ENCODE results near the gene GPC6.

Gene GPC6

DNA sequence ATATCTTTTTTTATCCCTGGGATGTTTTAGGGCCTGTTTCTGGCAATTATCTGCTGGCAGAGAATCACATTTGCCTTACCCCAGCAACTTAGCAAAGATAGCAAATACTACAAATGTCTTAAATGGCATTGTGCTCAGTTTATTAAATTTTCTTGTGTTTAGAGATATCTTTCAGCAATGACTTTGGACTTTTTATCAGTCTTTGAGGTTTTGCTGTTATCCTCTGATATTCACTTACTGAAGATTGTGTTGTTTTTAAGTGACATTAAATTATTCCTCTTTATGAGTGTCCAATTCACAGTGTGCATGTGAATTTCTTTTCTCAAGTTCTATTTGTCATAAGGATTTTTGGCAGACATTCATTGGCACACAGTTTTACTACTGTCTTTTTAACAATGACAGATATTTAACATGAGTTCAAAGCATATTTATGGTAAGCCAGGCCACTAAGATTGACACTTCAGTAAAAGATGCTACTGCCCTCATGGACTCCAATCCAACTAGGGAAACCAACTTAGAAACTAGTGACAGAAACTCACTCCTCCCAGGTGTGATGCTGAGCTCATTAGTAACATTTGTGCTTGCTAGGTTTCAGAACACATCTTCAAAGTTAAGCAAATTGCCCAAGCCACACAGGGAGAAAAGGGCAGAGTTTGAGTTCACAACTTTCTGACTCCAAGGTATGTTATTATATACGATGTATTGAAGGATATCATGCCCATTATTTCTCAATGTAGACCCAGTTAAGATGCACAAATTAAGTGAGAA is 481.9 kb downstream of the GPC6 start:
- no peak for DNase-seq

DNA sequence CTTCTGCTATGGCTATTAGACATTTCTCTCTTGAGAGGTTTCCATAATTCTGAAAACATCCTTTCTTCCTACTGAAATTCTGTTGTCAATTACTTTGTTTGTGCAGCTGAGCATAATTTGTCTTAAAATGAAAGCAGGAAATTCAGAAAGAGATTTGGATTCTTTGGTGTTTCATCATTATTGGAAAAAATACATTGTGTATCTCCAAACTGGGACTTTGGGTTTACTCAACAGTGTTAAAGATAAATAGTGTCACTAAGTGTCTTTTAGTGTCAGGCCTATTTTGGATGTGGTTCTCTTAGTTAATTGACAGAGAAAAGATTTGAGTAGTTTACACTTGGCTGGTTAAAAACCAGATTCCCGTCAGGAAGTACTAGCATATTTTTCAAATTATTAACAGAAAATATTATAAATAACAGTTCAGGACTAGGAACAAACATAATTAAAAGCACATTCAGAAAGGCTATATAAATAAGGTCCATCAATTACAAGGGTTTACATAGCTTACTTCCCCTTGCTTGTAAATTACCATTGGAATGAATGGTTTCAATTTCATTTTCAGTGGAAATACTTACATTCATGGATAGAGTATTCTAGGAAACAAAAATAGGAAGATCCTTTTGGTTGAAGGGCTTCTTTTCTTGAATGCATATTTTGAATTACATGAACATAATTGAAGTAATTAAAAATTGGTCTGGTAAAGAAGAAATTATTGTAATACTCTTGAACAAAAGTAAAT is 483.1 kb downstream of the GPC6 start:
- DNase-seq, result no peak

DNA sequence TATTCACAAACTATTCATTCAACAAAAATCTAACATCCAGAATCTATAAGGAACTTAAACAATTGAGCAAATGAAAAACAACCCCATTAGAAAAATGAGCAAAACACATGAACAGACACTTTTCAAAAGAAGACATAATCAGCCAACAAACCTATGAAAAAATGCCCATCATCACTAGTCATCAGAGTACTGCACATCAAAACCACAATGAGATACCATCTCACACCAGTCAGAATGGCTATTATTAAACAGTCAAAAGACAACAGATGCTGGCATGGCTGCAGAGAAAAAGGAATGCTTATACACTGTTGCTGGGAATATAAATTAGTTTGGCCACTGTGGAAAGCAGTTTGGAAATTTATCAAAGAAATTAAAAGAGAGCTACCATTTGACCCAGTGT is 487.6 kb downstream of the GPC6 start:
- no peak for DNase-seq

DNA sequence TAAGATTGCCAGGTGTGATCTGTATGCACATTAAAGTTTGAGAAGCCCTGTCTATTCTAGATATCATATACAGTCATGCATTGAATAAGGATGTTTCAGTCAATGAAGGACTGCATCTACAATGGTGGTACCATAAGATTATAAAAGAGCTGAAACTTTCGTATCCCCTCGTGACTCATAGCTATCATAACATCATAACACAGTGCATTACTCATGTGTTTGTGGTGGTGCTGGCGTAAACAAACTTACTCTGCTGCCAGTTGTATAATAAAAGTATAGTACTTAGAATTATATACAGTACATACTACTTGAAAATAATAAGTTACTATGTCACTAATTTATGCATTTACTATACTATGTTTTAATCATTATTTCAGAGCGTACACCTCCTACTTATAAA is 489.3 kb downstream of the GPC6 start:
- DNase-seq, result no peak

DNA sequence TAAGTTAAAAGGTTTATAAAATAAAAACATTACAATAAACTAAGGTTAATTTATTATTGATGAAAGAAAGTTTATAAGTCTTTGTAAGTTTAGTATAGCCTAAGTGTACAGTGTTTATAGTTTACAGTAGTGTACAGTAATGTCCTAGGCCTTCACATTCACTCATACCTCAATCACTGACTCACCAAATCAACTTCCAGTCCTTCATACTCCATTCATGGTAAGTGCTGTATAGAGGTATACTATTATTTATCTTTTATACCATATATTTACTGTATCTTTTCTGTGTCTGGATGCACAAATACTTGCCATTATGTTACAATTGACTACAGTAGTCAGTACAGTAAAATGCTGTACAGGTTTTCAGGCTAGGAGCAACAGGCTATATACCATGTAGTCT is 490.0 kb downstream of the GPC6 start:
- DNase-seq, result no peak

DNA sequence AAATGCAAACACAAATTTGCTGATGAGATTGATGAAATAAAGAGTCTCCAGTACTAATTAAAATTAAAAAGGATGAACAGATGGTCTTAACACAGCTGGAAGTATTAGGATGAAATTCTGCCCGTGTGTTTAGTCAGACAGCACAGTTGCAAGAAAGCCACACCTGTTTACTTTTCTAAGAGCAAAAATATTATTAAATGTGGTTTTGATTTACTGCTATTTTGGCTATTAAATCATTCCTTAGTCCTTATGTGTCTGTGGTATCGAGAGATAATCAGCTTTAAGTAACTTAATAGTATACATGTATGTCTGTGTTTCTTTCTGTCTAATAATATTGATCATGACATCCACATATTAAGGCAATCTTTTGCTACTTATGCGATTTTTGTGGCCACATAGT is 494.9 kb downstream of the GPC6 start:
- DNase-seq, result no peak

DNA sequence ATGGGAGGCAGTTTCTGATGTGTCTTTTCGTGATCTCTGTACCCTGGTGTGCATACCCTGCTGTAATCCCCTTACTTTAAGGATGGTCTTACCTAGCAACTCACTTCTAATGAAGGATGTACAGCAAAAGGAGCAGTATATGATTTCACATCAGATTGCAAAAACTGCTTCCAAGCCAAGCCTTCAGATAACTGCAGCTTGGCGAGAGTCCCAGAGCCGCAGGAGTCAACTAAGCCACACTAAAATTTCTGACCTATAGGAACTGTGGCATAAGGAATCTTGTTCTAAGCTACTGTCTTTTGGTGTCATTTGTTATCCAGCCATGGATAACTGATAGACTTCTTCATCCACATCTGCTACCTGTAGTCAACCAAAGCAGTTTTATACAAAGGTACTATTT is 496.7 kb downstream of the GPC6 start:
- no peak for DNase-seq

DNA sequence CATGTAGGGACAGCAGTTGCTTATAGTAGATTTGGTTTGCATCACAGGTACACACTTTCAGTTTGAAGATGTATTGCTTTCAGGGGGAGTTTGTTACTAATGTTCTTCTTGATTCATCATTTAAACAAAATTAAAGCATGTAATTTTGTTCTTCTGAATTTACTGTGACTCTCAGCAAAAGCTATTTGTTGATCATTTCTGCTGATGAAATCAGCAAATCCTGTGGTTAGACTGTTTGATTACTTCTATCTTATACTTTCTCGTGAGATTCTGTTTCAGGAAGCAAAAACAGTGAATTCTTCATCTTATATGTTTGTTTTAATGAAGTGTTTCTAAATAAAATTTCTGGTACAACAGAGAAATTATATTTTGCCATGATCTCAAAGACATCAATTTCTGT is 497.6 kb downstream of the GPC6 start:
- no peak for DNase-seq

DNA sequence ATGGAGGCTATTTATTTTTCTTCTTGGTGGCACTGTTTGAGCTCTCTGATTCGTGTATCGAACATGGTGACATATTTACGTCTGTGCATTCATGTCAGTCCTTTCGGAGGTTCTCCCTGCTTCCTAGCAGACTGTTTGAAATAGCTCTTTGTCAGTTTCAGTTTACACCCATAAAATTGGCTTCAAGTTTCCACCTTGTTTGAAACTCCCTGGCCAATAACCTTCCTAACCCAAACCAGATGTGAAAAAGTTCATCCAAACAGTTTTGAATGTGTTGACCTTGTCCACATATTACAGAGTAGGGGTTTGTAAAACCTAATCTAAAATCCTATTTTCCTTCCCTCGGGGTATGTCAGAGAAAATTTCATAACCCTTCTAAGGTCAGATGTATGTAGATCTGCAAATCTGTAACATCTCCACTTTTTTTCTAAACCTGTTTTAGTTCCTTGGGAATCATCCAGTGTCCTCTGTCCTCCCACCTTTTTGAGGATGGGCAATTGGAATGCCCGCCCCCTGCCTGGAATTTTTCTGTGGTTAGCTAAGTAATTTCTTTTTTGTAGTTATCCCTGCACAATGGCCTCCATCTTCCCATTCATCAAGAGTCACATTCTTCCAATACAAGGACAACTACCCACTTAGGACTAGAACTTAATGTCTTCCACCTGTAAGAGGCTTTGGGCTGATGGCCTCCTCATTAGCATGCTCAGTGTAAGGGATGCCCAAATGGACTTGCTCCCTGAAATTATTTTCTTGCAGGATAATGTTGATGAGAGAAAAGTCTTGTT is 499.8 kb downstream of the GPC6 start:
- DNase-seq, result no peak

DNA sequence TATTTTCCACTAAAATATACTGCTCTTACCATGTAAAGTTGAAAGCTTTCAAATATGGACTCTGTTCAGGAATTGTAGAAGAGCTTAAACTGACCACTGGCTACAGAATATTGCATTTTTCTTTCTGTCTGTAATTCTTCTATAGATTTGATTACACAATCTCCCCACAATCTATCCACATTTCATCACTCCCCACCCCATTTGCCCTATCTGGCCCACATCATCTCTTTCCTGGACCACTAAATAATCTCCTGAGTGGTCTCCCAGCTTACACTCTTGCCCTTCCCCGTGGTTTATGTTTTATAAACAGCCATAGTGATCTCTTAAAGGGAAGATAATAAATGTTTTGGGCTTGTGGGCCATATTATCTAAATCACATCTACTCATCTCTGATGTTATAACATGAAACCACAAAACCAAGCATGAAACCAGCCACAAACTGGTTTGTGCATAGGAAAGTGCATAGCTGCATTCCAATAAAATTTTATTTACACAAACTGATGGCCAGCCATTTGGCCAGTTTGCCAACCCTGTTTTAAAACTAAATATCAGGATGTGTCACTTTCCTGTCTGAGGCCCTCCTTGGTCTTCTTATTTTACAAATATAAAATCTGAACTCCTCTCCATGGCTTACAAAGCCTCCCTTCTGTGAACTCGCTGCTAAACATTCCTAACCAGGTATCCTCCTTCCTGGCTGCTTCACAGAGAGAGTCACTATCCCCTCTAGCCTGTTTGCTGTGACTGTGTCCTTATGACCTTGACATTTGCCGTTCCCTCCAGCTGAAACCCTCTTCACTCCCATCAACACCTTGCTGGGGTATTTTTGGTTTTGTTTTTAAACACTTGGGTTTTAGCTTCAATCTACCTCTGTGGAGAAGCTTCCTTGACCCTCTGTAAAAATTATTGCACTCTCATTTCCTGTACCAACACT is 500.9 kb downstream of the GPC6 start:
- DNase-seq, result no peak

DNA sequence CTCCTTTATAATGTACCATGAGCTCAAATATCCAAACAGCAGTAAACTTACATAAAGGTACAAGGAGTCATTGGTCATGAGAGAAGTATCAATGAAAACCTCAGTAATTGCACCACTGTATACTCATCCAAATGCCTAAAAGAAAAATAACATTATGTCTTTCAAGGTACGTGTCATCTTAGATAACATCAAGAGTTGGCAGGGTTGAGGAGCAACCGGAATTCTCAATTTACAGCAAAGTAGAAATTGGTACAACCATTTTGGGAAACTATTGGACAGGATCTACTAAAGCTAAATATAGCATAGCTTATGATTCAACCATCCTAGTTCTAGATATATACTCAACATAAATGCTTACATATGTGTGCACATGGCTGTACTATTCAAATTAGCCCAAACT is 502.8 kb downstream of the GPC6 start:
- DNase-seq, result no peak

DNA sequence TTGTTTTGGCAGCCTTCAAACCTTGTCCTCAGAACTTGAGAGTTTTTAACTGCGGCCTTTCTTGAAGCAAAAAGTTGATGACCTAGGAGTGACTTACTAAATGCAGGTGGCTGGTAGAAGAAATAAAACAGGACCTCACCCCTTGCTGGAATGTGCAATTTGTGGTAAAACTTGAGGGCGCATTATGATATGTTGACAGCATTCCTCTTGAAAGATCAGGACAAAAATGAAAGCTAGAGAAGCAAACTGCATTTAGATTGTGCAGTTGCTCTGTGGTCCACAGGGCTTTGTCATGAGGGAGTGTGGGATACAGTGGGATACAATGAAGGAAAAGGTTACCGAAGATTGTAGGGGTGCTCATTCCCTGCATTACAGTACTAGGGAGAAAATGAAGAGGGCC is 504.2 kb downstream of the GPC6 start:
- no peak for DNase-seq

DNA sequence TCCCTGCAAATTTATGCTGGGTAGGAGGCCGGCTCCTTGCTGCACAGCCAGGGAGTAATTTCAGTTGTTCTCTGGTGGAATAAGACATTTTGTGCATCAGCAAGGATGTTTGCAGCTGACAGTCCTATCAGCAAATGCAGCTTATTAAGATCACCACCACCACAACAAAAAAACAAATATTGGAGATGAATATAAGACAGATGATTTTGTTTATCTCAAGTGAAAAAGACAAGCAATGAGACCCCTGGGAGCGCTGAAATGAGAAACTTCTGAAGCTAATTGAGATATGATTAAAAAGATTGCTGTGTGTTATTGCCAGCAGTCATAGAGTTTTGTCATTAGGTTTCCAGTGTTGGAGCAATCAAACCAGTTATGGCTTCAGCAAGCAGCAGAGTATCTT is 505.6 kb downstream of the GPC6 start:
- no peak for DNase-seq

DNA sequence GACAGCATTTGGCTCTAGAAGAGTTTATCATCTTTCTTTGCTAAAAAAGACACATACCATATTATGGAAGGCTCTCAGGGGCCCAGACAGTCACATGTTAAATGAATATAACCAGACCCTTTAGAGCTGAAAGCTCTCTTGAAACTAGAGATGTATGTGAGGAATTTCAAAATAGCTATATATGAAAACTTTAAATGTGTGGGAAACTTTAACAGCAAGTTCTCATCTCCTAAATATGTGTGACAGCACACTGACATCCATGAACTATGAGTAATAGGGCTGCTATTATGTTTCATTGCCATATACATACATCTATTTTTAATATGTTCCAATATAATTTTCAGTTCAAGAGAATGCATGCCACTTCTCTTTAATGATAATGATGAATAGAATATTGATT is 509.5 kb downstream of the GPC6 start:
- no peak for DNase-seq

DNA sequence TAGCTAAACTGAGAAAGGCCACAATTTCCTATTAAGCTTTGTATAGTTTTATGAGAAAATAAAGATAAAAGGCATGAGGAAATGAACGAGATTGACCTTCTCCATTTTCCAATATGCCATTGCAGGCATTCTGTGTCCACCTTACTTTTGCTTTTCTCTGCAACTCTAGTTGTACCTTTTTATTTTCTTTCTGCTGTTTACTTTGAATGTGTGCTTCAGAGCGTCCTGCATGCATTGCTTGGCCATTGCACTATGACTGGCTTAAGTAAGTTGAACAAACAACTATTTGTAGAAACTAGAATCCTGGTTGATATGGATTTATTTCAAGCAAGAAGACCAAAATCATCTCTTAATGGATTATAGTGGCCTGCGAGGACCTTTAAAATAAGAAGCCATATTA is 510.3 kb downstream of the GPC6 start:
- no peak for DNase-seq

DNA sequence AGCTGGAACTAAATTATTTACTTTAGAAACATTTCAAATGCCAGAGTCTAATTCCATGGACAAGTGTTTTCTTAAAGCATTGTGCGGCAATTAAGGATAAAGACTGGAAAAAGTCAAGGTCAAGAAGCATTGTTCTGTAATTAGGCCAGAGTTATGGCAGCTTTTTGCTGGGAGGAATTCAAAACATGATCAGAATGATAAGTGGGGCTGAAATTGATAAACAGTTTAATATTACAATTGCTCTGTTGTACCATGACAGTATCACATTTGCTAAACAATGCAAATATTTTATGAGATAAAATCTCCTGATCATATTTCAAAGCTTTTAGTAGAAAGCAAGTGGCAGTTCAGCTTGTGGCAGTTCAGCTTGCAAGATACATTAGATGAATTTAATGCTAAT is 513.7 kb downstream of the GPC6 start:
- DNase-seq, result no peak

DNA sequence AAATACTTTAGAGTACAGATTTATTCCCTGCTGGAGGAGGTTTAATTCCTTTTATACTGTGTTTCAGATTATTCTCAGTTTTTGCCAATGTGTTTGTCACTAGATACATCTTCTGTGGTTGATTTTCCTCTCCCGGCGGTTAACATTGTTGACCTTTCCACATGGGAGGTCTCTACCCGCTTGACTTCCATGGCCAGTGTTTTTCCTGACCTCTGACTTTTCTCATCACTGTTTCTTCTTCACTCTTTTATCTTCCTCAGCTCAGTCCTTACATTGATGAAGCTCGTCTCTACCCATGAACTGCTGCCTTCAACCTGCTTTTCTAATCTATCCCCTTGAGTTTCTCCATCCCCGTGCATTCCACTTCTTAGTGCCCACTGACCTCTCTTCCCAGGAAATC is 517.4 kb downstream of the GPC6 start:
- DNase-seq, result no peak

DNA sequence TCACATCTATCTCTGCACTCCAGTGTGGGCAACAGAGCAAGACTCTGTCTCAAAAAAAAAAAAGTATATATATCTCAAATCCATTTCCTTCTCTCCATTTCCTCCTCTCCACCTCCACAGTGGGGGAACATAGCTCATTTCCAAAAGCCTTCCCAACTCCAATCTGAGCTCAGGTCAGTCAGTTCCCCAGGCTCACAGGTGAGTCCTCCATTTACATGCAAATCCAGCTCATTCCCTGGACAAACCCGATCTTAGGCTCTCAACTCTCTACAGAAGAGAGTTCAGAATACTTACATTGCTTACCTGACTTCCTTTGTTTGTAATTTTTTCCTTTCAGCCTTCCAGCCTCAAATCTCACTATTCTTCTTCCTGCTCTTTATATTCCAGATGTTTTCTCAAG is 518.3 kb downstream of the GPC6 start:
- DNase-seq, result no peak

DNA sequence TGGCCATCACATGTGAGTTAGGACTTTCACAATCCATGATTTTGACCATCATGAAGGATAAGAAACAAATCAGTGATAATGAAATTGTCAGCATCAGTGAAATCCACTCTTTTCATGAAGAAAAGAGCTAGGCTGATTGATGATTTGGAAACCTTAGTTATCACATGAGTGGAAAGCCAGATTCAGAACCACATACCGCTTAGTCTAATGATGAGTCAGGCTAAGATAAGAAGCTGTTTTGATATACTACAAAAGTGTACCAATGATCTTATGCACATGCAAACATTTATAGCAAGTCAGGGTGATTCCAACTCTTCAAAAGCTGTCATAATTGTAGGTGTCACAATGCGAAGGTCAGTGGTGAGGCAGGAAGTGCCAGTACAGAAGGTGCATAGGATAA is 519.3 kb downstream of the GPC6 start:
- DNase-seq, result no peak

DNA sequence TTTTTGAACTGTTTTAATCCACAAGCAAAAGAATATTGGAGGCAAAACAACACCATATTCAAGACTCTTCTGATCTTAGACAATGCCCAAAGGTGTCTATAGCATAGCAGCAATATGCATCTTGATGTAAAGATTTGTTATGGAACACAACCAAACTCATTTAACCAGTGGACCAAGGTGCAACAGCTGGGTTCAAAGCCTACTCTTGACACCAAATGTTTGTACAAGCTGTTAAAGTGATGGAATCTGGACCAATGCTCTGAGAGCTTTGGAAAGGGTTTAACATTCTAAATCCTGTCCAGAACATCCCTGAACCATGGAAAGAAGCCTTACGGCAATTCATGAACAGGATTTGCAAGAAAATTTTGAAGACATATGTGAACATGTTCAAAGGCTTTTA is 520.0 kb downstream of the GPC6 start:
- DNase-seq, result no peak

DNA sequence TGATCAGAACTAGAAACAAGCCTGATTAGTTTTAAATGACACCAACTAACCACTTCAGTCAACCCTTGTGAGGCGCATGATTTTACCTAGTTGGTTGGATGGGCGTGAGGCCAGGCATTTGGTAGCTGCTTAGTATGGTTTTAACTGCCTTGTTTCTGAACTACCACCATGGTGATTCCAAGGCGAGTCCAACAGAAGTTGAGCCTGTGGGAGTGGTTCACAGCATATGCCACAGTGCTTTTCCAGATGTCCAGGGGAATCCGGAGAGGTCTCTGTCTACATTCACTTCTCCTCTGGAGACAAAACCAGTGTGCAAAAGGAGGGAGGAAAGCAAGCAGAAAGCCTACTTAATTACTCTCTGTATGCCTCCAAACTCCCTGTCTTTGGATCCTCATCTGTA is 524.1 kb downstream of the GPC6 start:
- no peak for DNase-seq

DNA sequence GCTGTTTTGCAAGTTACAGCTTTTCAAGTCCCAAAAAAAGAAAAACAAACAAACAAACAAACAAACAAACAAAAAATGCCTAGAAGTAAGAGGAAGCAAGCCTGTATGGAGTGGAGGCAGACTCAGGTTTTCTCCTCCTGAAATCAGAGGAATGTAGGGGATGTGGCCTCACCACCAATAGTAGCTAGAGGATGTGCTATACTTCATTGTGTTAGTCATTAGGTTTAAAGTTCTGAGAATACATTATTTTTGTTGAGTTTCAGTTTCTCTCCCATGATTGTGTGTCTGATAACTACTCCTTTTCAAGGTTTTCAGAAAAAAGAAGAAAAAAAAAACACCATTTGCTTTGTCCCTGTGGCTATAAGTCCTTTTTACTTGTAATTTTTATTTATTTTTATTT is 524.5 kb downstream of the GPC6 start:
- DNase-seq, result no peak

DNA sequence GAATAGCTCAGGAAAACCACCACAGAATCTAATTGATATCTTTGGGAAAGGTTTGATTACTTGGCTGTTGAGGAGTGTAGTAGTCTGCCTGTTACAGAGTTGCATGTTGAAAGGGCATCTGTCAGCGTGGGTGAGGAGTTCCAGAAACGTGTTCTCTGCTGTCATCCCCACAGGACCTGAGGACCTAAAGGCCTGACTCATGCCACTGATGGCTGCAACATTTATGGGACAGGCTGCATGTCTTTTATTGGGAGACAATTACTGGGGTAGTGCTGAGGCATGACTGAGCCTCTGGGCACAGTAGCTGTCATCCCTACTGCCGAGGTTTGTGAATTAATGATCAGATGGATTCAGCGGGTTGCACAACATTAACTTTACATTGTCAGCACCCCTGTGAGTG is 525.9 kb downstream of the GPC6 start:
- DNase-seq, result no peak

Data from amniotic stem cell (primary cell).